PC-3 (cell line): ENCODE data around the gene NPHS2. TPM values are rescaled to one million over a fixed set of nuclear protein-coding genes. Genes with fewer than 3 reads are reported as not detected.

Experiments used
- ATAC-seq: fragments of 200-7000 bp; cut with Tn5 transposase; 2 replicates; pipeline ENCODE4 v1.9.1; 2020; ENCODE audit warnings: mild to moderate bottlenecking, moderate library complexity
- BruUV-seq: library from RNA; stranded (reverse); fragments of 400-500 nt; replicated peaks from 2 replicates; lab custom pipeline; 2021; lab: Mats Ljungman, UMichigan
- CTCF ChIA-PET: fragments of 300-600 bp; sonication (Branson Sonifier 250); formaldehyde crosslinking; loops from one replicate; lab custom pipeline; 2022; ENCODE audit warnings: antibody characterized with exemption; lab: Charles Lee
- POLR2A ChIA-PET: fragments of 300-600 bp; sonication (Branson Sonifier 250); formaldehyde crosslinking; loops from one replicate; lab custom pipeline; 2022; ENCODE audit warnings: antibody characterized with exemption; ENCODE audit not compliant: unreplicated experiment; lab: Charles Lee
- DNase-seq: peaks from one replicate; pipeline ENCODE4 v3.0.0-alpha.2; 2015
- H2AFZ ChIP-seq: fragments of 300-600 bp; sonication (generic); 2 replicates; pipeline ENCODE4 v1.6.0; 2016; ENCODE audit warnings: antibody characterized with exemption, low read length
- H3F3A ChIP-seq: fragments of 300-600 bp; sonication (generic); one replicate; pipeline ENCODE4 v1.6.0; 2017; ENCODE audit warnings: antibody characterized with exemption, low read length, control low read depth, mild to moderate bottlenecking; ENCODE audit not compliant: unreplicated experiment
- H3K27ac ChIP-seq: fragments of 300-600 bp; sonication (generic); 2 replicates; pipeline ENCODE4 v1.5.1; 2016; ENCODE audit warnings: mild to moderate bottlenecking, low read length
- H3K27me3 ChIP-seq: fragments of 300-600 bp; sonication (generic); 2 replicates; pipeline ENCODE4 v1.6.1; 2016; ENCODE audit warnings: low read length, mixed read lengths
- H3K36me3 ChIP-seq: fragments of 300-600 bp; sonication (generic); 2 replicates; pipeline ENCODE4 v1.6.1; 2016; ENCODE audit warnings: low read depth, mixed run types, low read length, mixed read lengths
- H3K4me1 ChIP-seq: fragments of 300-600 bp; sonication (generic); 2 replicates; pipeline ENCODE4 v1.5.1; 2016; ENCODE audit warnings: low read length; ENCODE audit not compliant: insufficient read depth
- H3K4me2 ChIP-seq: fragments of 300-600 bp; sonication (generic); 2 replicates; pipeline ENCODE4 v1.6.0; 2016; ENCODE audit warnings: low read length
- H3K4me3 ChIP-seq: fragments of 300-600 bp; sonication (generic); 2 replicates; pipeline ENCODE4 v1.5.1; 2016; ENCODE audit warnings: mild to moderate bottlenecking, low read length, mixed read lengths
- H3K79me2 ChIP-seq: fragments of 300-600 bp; sonication (generic); 2 replicates; pipeline ENCODE4 v1.6.1; 2017; ENCODE audit warnings: low read length, mixed read lengths
- H3K9ac ChIP-seq: fragments of 300-600 bp; sonication (generic); 2 replicates; pipeline ENCODE4 v1.6.0; 2016; ENCODE audit warnings: mild to moderate bottlenecking, low read length
- H3K9me2 ChIP-seq: fragments of 300-600 bp; sonication (generic); replicated peaks from 2 replicates; pipeline ENCODE4 v1.6.1; 2016; ENCODE audit warnings: mixed run types, low read length, mixed read lengths
- H3K9me3 ChIP-seq: fragments of 300-600 bp; sonication (generic); 2 replicates; pipeline ENCODE4 v1.6.1; 2016; ENCODE audit warnings: low read length, mixed read lengths
- H4K20me1 ChIP-seq: fragments of 300-600 bp; sonication (generic); 2 replicates; pipeline ENCODE4 v1.6.1; 2016; ENCODE audit warnings: low read length, mixed read lengths
- EZH2 ChIP-seq: fragments of 300-600 bp; sonication (generic); IDR thresholded peaks from one replicate; pipeline ENCODE4 v1.6.1; 2017; ENCODE audit warnings: antibody characterized with exemption, mild to moderate bottlenecking, low read length; ENCODE audit not compliant: unreplicated experiment
- EZH2phosphoT487 ChIP-seq: fragments of 300-600 bp; sonication (generic); IDR thresholded peaks from 2 replicates; pipeline ENCODE4 v1.6.1; 2018; ENCODE audit warnings: mild to moderate bottlenecking, antibody characterized with exemption, low read length, borderline replicate concordance
- intact Hi-C: fragments of 100-400 bp; cut with micrococcal nuclease; formaldehyde crosslinking; loops from 2 replicates; pipeline ENCODE4 v1.9.0; 2023
- total RNA-seq: library from RNA; depleted of rRNA; stranded (reverse); fragments of >200 nt; gene quantifications from 2 replicates; pipeline ENCODE4 v1.2.3, GENCODE V29; 2014
- TF ChIP-seq, protein P1 (sequence below): fragments of 300-600 bp; sonication (generic); conservative IDR thresholded peaks from 2 replicates; pipeline ENCODE4 v1.5.1; 2017; ENCODE audit warnings: antibody characterized with exemption, low read depth, mild to moderate bottlenecking, low read length

NPHS2 gene
- total RNA-seq, 1 experiment from 2014 or later, result not detected

DNA sequence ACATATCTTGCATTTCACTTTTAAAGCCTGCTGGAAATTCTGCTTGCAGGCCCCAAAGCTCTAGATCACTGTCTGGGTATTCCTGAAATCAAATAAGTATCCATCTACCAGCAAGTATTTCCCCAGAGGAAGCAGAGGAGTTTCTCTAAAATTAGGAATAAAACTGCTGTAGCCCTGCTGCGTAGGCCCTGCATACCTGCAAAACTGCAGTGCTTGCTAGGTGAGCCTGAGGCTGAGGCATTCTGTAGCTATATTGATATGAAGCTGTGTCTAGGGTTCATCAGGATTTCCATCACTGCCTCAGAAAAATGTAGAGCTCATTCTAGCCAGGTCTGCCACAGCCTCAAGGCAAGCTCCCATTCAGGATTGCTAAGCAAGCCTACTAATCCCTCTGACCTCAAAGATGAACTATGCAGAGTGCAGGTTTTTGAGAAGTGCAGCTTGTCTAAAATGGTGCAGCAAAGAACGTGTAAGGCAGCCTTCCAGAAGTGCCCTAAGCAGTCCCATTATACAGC is 28.7 kb downstream of the NPHS2 start:
- H3K79me2 ChIP-seq, result no peaks in the 10 kb centered on the region
- BruUV-seq, result no TSS peak
- H3K9ac ChIP-seq, result no peak overlapping the region
- no peak overlapping the region for H3K4me2 ChIP-seq
- H3K27ac ChIP-seq, result no peak overlapping the region
- H3K9me3 ChIP-seq, result no peaks in the 10 kb centered on the region
- TF ChIP-seq EZH2phosphoT487 (no peak), EZH2 (no peak)
- TF ChIP-seq, protein P1, sequence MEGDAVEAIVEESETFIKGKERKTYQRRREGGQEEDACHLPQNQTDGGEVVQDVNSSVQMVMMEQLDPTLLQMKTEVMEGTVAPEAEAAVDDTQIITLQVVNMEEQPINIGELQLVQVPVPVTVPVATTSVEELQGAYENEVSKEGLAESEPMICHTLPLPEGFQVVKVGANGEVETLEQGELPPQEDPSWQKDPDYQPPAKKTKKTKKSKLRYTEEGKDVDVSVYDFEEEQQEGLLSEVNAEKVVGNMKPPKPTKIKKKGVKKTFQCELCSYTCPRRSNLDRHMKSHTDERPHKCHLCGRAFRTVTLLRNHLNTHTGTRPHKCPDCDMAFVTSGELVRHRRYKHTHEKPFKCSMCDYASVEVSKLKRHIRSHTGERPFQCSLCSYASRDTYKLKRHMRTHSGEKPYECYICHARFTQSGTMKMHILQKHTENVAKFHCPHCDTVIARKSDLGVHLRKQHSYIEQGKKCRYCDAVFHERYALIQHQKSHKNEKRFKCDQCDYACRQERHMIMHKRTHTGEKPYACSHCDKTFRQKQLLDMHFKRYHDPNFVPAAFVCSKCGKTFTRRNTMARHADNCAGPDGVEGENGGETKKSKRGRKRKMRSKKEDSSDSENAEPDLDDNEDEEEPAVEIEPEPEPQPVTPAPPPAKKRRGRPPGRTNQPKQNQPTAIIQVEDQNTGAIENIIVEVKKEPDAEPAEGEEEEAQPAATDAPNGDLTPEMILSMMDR, result no peak
- peaks cover 20% of the 10 kb centered on the region for H3K27me3 ChIP-seq
- no peaks in the 10 kb centered on the region for H3K36me3 ChIP-seq
- no peak for ATAC-seq
- no peaks in the 10 kb centered on the region for H3K9me2 ChIP-seq
- no peak overlapping the region for H2AFZ ChIP-seq
- CTCF ChIA-PET, result no interaction called here
- no peaks in the 10 kb centered on the region for H4K20me1 ChIP-seq
- H3F3A ChIP-seq, result no peaks in the 10 kb centered on the region
- no peak for DNase-seq
- POLR2A ChIA-PET, result no interaction called here
- intact Hi-C loops, result no loop called here
- no peaks in the 10 kb centered on the region for H3K4me1 ChIP-seq
- H3K4me3 ChIP-seq, result no peak overlapping the region

DNA sequence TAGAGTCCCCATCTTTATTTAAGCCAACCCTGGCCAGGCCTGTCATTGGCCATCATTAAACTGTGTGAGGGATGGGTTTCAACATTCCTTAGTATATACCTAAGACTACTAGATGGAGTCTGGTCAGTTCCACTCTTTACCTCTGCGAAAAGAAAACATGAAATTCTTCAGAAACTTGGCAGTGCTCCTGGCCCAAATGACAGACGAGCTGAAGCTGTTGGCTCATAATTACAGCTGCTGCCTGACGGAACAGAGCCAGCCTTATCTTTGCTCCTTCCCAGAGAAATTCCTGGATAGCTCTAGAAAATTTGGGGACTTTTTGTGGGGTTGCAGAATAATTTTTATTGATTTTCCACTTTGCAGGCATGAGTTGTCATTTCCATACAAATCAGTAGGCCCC is 30.4 kb downstream of the NPHS2 start:
- ATAC-seq (no peak), DNase-seq (no peak)
- no peak for TF ChIP-seq EZH2
- TF ChIP-seq, protein P1, result no peak
- TF ChIP-seq EZH2phosphoT487, result no peak
- no peaks in the 10 kb centered on the region for H3K79me2 ChIP-seq
- H3K9ac ChIP-seq, result no peak overlapping the region
- H3K9me3 ChIP-seq, result no peaks in the 10 kb centered on the region
- no peaks in the 10 kb centered on the region for H3K36me3 ChIP-seq
- no peaks in the 10 kb centered on the region for H4K20me1 ChIP-seq
- H3K4me3 ChIP-seq, result no peak overlapping the region
- H3K4me1 ChIP-seq, result no peaks in the 10 kb centered on the region
- no TSS peak for BruUV-seq
- no peaks in the 10 kb centered on the region for H3F3A ChIP-seq
- ChIA-PET CTCF (no interaction called here), POLR2A (no interaction called here)
- H2AFZ ChIP-seq, result no peak overlapping the region
- no peak overlapping the region for H3K4me2 ChIP-seq
- intact Hi-C loops, result no loop called here
- H3K27ac ChIP-seq, result no peak overlapping the region
- peaks cover 30% of the 10 kb centered on the region for H3K27me3 ChIP-seq
- H3K9me2 ChIP-seq, result no peaks in the 10 kb centered on the region

DNA sequence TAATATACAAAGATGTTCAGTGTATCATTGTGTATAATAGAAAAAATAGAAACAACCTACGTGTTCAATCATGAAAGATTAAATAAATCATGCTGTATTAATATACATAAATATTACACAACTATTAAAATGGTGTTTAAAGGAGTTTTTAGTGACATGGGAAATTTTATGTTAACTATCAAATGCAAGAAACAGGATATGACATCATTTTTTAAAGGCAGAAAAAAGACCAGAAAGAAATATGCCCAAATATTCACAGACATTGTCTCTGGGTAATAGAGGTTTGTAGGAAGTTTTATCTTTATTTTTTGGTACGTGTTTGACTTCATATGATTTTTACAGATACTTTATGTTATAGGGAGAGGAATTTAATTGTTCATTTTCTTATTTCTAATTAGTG is 34.0 kb downstream of the NPHS2 start:
- H3F3A ChIP-seq, result no peaks in the 10 kb centered on the region
- ATAC-seq (no peak), DNase-seq (no peak)
- H2AFZ ChIP-seq, result no peak overlapping the region
- no peak overlapping the region for H3K4me2 ChIP-seq
- no peaks in the 10 kb centered on the region for H3K9me2 ChIP-seq
- ChIA-PET POLR2A (no interaction called here), CTCF (no interaction called here)
- peaks cover 29% of the 10 kb centered on the region for H3K27me3 ChIP-seq
- H3K27ac ChIP-seq, result no peak overlapping the region
- H3K4me3 ChIP-seq, result no peak overlapping the region
- H3K79me2 ChIP-seq, result no peaks in the 10 kb centered on the region
- H3K9ac ChIP-seq, result no peak overlapping the region
- TF ChIP-seq EZH2 (no peak), EZH2phosphoT487 (no peak)
- TF ChIP-seq, protein P1, result no peak
- no peaks in the 10 kb centered on the region for H4K20me1 ChIP-seq
- H3K4me1 ChIP-seq, result no peaks in the 10 kb centered on the region
- no peaks in the 10 kb centered on the region for H3K36me3 ChIP-seq
- intact Hi-C loops, result no loop called here
- no TSS peak for BruUV-seq
- no peaks in the 10 kb centered on the region for H3K9me3 ChIP-seq
